Measurements from ENCODE around the gene MYO16. TPM values are rescaled to one million over a fixed set of nuclear protein-coding genes. Genes with fewer than 3 reads are reported as not detected.
A peak's percentile ranks its signal among the peaks of the same experiment; 100 is the strongest.

MYO16 gene
- total and polyA plus RNA-seq, 7 donors, result under 0.01 to 0.33 (median 0.28) TPM; not detected in 2

DNA sequence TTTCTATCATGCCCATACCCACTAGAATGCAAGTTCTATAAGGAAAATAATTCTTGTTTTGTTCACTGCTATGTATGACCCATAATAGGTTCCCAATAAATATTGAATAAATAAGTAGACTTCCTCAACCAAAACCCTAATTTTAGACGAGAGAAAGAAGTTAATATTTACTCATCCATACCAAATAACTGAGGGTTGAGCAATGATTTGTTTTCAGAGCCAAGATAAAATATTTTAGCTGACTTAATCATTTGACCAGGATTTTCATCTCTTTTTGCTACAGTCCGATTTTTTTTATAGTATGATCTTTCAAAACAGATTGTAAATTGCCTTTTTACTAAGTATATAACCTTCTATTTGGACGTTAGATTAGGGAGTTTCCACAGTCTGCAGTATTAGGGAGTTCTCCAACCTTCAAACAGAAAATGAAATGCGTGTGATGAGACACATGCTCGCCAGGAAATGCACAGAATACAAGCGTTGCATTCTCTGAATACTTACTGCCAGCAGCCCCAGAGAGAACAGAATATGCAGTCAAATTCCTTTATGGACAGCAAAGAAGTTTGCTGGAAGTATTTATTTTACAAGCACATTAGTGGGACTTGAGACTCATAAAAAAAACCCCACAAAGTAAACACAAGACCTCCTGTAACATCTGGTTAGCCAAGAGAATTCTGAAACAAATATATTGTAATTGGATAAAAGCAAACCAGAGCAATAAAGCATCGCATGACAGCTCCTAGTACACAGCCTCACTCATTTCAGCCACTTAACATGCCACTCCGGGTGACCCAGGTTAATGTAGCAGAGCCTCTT, 230.0 kb downstream of the MYO16 start:
- TF ChIP-seq, protein P1, sequence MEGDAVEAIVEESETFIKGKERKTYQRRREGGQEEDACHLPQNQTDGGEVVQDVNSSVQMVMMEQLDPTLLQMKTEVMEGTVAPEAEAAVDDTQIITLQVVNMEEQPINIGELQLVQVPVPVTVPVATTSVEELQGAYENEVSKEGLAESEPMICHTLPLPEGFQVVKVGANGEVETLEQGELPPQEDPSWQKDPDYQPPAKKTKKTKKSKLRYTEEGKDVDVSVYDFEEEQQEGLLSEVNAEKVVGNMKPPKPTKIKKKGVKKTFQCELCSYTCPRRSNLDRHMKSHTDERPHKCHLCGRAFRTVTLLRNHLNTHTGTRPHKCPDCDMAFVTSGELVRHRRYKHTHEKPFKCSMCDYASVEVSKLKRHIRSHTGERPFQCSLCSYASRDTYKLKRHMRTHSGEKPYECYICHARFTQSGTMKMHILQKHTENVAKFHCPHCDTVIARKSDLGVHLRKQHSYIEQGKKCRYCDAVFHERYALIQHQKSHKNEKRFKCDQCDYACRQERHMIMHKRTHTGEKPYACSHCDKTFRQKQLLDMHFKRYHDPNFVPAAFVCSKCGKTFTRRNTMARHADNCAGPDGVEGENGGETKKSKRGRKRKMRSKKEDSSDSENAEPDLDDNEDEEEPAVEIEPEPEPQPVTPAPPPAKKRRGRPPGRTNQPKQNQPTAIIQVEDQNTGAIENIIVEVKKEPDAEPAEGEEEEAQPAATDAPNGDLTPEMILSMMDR (IDR thresholded peaks at IDR 0.05), result no peak
- TF ChIP-seq POLR2AphosphoS5 (IDR thresholded peaks at IDR 0.05) (no peak), POLR2A (IDR thresholded peaks at IDR 0.05) (no peak), EP300 (IDR thresholded peaks at IDR 0.05) (no peak)
- WGBS, 2 donors, result 20 to 42% methylated on average over 8 of the region's 8 CpGs
- H3K27me3 ChIP-seq, result no peaks in the 10 kb centered on the region
- no peaks in the 10 kb centered on the region for H3K9me3 ChIP-seq
- H3K4me1 ChIP-seq, result peaks cover 0 to 14% (median 7%) of the 10 kb centered on the region in 4 donors
- H3K4me3 ChIP-seq, result no peak overlapping the region
- peak overlapping the region in 2 of 4 donors; percentile 24 to 36 for H3K27ac ChIP-seq
- H3K36me3 ChIP-seq, result no peaks in the 10 kb centered on the region
- DNase-seq, result no peak
- intact Hi-C loops (cut with DNase I), result no loop called here

DNA sequence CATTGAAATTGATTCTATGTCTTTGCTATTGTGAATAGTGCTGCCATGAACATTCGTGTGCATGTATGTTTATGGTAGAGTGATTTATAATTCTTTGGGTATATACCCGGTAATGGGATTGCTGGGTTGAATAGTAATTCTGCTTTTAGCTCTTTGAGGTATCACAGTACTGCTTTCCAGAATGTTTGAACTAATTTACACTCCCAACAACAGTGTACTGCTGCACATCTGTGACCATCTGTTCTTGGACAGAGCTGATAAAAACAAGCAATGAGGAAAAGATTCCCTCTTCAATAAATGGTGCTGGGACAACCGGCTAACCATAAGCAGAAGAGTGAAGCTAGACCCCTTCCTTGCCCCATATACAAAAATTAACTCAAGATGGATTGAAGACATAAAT, 231.0 kb downstream of the MYO16 start:
- TF ChIP-seq EP300 (IDR thresholded peaks at IDR 0.05), result no peak
- no peak for TF ChIP-seq POLR2AphosphoS5 (IDR thresholded peaks at IDR 0.05)
- no peak for TF ChIP-seq POLR2A (IDR thresholded peaks at IDR 0.05)
- TF ChIP-seq, protein P1 (IDR thresholded peaks at IDR 0.05), result no peak
- Histone ChIP-seq H3K27ac (peak overlapping the region in 1 of 4 donors; percentile 36), H3K27me3 (no peaks in the 10 kb centered on the region), H3K4me3 (no peak overlapping the region), H3K9me3 (no peaks in the 10 kb centered on the region), H3K4me1 (peaks cover 0 to 14% (median 7%) of the 10 kb centered on the region in 4 donors), H3K36me3 (no peaks in the 10 kb centered on the region)
- intact Hi-C loops (cut with DNase I), result no loop called here
- 44 to 64% methylated on average over 3 of the region's 3 CpGs for WGBS, 2 donors
- DNase-seq, result no peak

DNA sequence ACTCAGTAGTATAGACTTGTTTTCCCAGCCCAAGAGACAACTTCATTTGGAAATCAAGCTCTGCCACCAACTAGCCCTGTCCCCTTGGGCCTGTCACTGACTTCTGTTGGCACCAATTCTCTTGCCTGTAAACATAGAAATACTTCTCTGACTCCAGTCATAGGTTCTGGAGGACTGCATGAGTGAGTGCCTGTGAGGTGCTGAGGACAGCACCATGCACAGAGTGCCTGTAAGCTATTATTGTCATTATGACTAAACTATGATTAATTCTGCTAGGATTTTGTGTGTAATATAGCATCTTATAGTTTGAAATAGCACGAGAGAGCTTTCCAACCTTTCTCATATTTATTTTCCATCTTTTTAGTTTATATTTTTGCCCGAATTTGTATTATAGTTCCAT, 247.9 kb downstream of the MYO16 start:
- H3K4me3 ChIP-seq, result no peak overlapping the region
- no peaks in the 10 kb centered on the region for H3K27me3 ChIP-seq
- H3K36me3 ChIP-seq, result no peaks in the 10 kb centered on the region
- H3K4me1 ChIP-seq, result no peaks in the 10 kb centered on the region
- DNase-seq, result no peak
- TF ChIP-seq POLR2A (IDR thresholded peaks at IDR 0.05), result no peak
- no peak for TF ChIP-seq POLR2AphosphoS5 (IDR thresholded peaks at IDR 0.05)
- TF ChIP-seq, protein P1 (IDR thresholded peaks at IDR 0.05), result no peak
- TF ChIP-seq EP300 (IDR thresholded peaks at IDR 0.05), result no peak
- no peaks in the 10 kb centered on the region for H3K9me3 ChIP-seq
- H3K27ac ChIP-seq, result no peak overlapping the region
- 64 to 80% methylated on average over 2 of the region's 2 CpGs for WGBS, 2 donors
- intact Hi-C loops (cut with DNase I), result no loop called here

DNA sequence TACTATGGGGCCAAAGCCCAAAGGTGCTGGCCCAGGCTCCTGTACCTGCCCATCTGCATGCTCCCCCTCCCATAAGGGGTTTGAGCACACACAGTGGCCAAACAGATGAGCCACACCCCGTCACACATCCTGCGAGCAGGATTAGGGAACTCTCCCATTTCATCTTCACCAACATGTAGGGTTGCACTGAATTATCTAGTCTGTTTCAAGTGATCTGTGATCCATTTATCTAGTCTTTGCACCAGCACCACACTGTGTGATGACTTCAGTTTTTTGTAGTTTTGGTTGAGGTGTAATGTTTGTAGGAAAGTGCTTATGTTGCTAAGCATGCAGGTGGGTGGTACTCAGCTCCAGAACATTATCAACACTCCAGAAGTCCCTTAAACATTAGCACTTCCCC, 249.3 kb downstream of the MYO16 start:
- TF ChIP-seq, protein P1 (IDR thresholded peaks at IDR 0.05), result no peak
- TF ChIP-seq POLR2AphosphoS5 (IDR thresholded peaks at IDR 0.05) (no peak), EP300 (IDR thresholded peaks at IDR 0.05) (no peak), POLR2A (IDR thresholded peaks at IDR 0.05) (no peak)
- no peak overlapping the region for H3K27ac ChIP-seq
- no peaks in the 10 kb centered on the region for H3K36me3 ChIP-seq
- no peak for DNase-seq
- no peaks in the 10 kb centered on the region for H3K9me3 ChIP-seq
- intact Hi-C loops (cut with DNase I), result no loop called here
- no peaks in the 10 kb centered on the region for H3K4me1 ChIP-seq
- H3K27me3 ChIP-seq, result no peaks in the 10 kb centered on the region
- H3K4me3 ChIP-seq, result no peak overlapping the region
- WGBS, 2 donors, result 80 to 91% methylated on average over 2 of the region's 2 CpGs
